Neuronal stem cell (in vitro differentiated cells): ENCODE measurements around the gene KIF26B.
A peak's percentile ranks its signal among the peaks of the same experiment; 100 is the strongest.

ENCODE experiments used
- DNase-seq: peaks from one replicate; pipeline ENCODE4 v3.0.0-alpha.2; 2013; ENCODE audit warnings: low spot score
- H2AFZ ChIP-seq: one replicate; pipeline ENCODE4 v1.6.1; 2013; ENCODE audit warnings: mild to moderate bottlenecking, low read length, inconsistent platforms
- H2AK5ac ChIP-seq: 2 replicates; pipeline ENCODE4 v1.6.1; 2013; ENCODE audit warnings: low read depth, mild to moderate bottlenecking, inconsistent platforms, low read length, moderate library complexity, mixed read lengths
- H2BK120ac ChIP-seq: 2 replicates; pipeline ENCODE4 v1.6.1; 2013; ENCODE audit warnings: low read depth, mild to moderate bottlenecking, inconsistent platforms, low read length, moderate library complexity, mixed read lengths
- H2BK12ac ChIP-seq: one replicate; pipeline ENCODE4 v1.6.1; 2013; ENCODE audit warnings: low read length, inconsistent platforms
- H2BK15ac ChIP-seq: 2 replicates; pipeline ENCODE4 v1.6.1; 2013; ENCODE audit warnings: mild to moderate bottlenecking, low read length, inconsistent platforms, mixed read lengths
- H2BK5ac ChIP-seq: one replicate; pipeline ENCODE4 v1.6.1; 2013; ENCODE audit warnings: inconsistent platforms, mild to moderate bottlenecking, low read length, moderate library complexity
- H3K14ac ChIP-seq: one replicate; pipeline ENCODE4 v1.6.1; 2013; ENCODE audit warnings: low read length, inconsistent platforms
- H3K18ac ChIP-seq: 2 replicates; pipeline ENCODE4 v1.6.1; 2013; ENCODE audit warnings: low read length, inconsistent platforms
- H3K23ac ChIP-seq: 2 replicates; pipeline ENCODE4 v1.6.1; 2013; ENCODE audit warnings: low read depth, mild to moderate bottlenecking, mixed read lengths, low read length, inconsistent platforms; ENCODE audit not compliant: poor library complexity
- H3K27ac ChIP-seq: replicated peaks from 3 replicates; pipeline ENCODE4 v1.5.1; 2013; ENCODE audit warnings: low read length, inconsistent platforms
- H3K27me3 ChIP-seq, 3 experiments: 2 replicates each; pipeline ENCODE4 v1.6.1; 2013; ENCODE audit warnings: low read length in 3 of 3, mild to moderate bottlenecking in 2 of 3, inconsistent platforms in 1 of 3, low read depth in 1 of 3, mixed read lengths in 1 of 3, moderate library complexity in 1 of 3; ENCODE audit not compliant: control insufficient read depth in 3 of 3, insufficient read depth in 3 of 3
- H3K36me3 ChIP-seq, 2 donors: replicated peaks in 1 of 2; 2 replicates each; pipeline ENCODE4 v1.6.1; 2013; ENCODE audit warnings: low read length in 2 of 2; ENCODE audit not compliant: control insufficient read depth in 2 of 2, insufficient read depth in 2 of 2
- H3K4ac ChIP-seq: 2 replicates; pipeline ENCODE4 v1.6.1; 2013; ENCODE audit warnings: inconsistent platforms, mild to moderate bottlenecking, low read length, moderate library complexity
- H3K4me1 ChIP-seq, 2 donors: 1 replicate in 1 of 2; 2 replicates in 1 of 2; pipeline ENCODE4 v1.6.1; 2013; ENCODE audit warnings: low read length in 2 of 2, low read depth in 1 of 2; ENCODE audit not compliant: control insufficient read depth in 2 of 2, insufficient read depth in 1 of 2
- H3K4me2 ChIP-seq: one replicate; pipeline ENCODE4 v1.6.1; 2013; ENCODE audit warnings: mild to moderate bottlenecking, low read length, inconsistent platforms; ENCODE audit not compliant: insufficient read depth, poor library complexity, severe bottlenecking
- H3K4me3 ChIP-seq, 2 donors: 2 replicates each; pipeline ENCODE4 v1.5.1; 2013; ENCODE audit warnings: low read length in 2 of 2, mild to moderate bottlenecking in 2 of 2, inconsistent platforms in 1 of 2, moderate library complexity in 1 of 2
- H3K79me1 ChIP-seq: one replicate; pipeline ENCODE4 v1.6.1; 2013; ENCODE audit warnings: low read depth, mild to moderate bottlenecking, inconsistent platforms, low read length, moderate library complexity
- H3K9ac ChIP-seq: one replicate; pipeline ENCODE4 v1.6.1; 2013; ENCODE audit warnings: mild to moderate bottlenecking, low read depth, low read length, inconsistent platforms; ENCODE audit not compliant: poor library complexity
- H3K9me3 ChIP-seq, 2 donors: replicated peaks in 1 of 2; 2 replicates each; pipeline versions ENCODE3 to v1.6.1; 2013; ENCODE audit warnings: low read length in 2 of 2, mild to moderate bottlenecking in 2 of 2, inconsistent platforms in 1 of 2, low read depth in 1 of 2, mixed read lengths in 1 of 2, moderate library complexity in 1 of 2; ENCODE audit not compliant: control insufficient read depth in 2 of 2, insufficient read depth in 1 of 2
- H4K8ac ChIP-seq: one replicate; pipeline ENCODE4 v1.6.1; 2013; ENCODE audit warnings: low read depth, mild to moderate bottlenecking, inconsistent platforms, low read length, moderate library complexity
- H4K91ac ChIP-seq: one replicate; pipeline ENCODE4 v1.6.1; 2013; ENCODE audit warnings: low read length, low read depth, mild to moderate bottlenecking, inconsistent platforms; ENCODE audit not compliant: poor library complexity
- WGBS, 2 donors: extraction: QIAGEN DNeasy Blood & Tissue Kit; methylation state at CpG; one replicate each; pipeline ENCODE4 v1.1.7; 2013; ENCODE audit warnings: missing lambda C conversion rate in 2 of 2, mixed read lengths in 1 of 2; ENCODE audit not compliant: insufficient read length in 2 of 2, insufficient replicate concordance in 1 of 2; ENCODE audit errors: extremely low coverage in 2 of 2; 5-methylcytosine and 5-hydroxymethylcytosine counted together

The KIF26B gene

DNA sequence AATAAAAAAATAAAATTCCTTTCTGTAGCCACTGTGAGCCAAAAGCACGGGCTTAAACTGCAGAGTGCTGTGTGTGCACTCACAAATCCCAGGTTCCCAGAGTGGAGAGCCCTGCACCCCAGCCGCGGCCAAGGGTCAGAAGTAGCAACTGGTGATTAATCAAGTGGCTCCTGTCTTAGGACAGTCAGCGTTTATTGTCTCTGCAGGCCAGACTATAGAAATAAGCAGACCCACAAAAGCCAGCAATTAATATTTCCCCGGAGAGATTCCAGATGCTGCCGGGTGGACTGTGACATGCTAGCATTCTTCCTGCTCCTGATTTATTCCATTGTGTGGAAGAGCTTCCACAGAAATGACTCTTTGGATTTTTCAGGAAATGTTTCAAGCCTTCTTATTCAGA, 412.2 kb downstream of the KIF26B start:
- no peak overlapping the region for H2BK120ac ChIP-seq
- no peak overlapping the region for H2AFZ ChIP-seq
- no peak overlapping the region for H3K9ac ChIP-seq
- H4K91ac ChIP-seq = no peak overlapping the region
- H3K9me3 ChIP-seq = peaks cover 0 to 9% of the 10 kb centered on the region in 2 donors
- no peaks in the 10 kb centered on the region for H3K79me1 ChIP-seq
- H3K4me2 ChIP-seq = no peak overlapping the region
- H3K4ac ChIP-seq = no peak overlapping the region
- no peak overlapping the region for H3K18ac ChIP-seq
- no peak overlapping the region for H3K27ac ChIP-seq
- no peak overlapping the region for H2AK5ac ChIP-seq
- no peak overlapping the region for H4K8ac ChIP-seq
- H3K36me3 ChIP-seq = no peaks in the 10 kb centered on the region
- H3K4me1 ChIP-seq = peaks cover 2 to 8% of the 10 kb centered on the region in 2 donors
- H3K23ac ChIP-seq = no peak overlapping the region
- WGBS, 2 donors = no CpG with 5 or more reads among the region's 6 CpGs
- no peak overlapping the region for H2BK5ac ChIP-seq
- no peak overlapping the region for H2BK12ac ChIP-seq
- DNase-seq = no peak
- no peak overlapping the region for H3K14ac ChIP-seq
- H3K4me3 ChIP-seq = no peak overlapping the region
- peak overlapping the region; percentile 25 for H2BK15ac ChIP-seq
- H3K27me3 ChIP-seq = peaks cover 0 to 14% (median 0%) of the 10 kb centered on the region in 3 experiments

DNA sequence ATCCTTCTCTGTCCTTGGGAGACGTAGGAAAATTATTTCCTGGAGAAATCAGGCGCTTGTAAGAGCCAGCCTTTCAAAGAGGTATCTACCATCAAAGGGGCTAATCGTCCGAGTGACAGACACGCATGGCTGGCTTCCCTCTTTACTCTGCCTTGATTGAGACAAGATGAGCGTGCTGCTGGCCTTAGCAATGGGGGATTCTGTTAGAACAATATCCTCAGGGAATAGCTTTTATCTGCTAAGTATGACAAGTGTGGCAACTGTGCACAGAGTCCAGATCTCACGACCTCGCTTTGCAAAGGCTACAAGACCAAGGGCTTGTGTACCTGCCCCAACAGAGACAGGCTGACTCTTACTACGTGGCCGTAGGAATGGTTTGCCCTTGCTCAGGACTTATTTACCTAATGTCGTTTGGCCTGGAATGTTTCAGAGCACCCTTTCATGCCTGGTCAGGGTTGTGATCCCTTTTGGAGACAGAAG, 417.1 kb downstream of the KIF26B start:
- no peaks in the 10 kb centered on the region for H3K9me3 ChIP-seq
- DNase-seq = peak; percentile 24
- no peak overlapping the region for H3K14ac ChIP-seq
- no CpG with 5 or more reads among the region's 11 CpGs for WGBS, 2 donors
- H4K8ac ChIP-seq = no peak overlapping the region
- no peak overlapping the region for H3K4ac ChIP-seq
- no peak overlapping the region for H2BK120ac ChIP-seq
- no peak overlapping the region for H3K4me3 ChIP-seq
- H2AFZ ChIP-seq = no peak overlapping the region
- H2BK5ac ChIP-seq = no peak overlapping the region
- peaks cover 0 to 21% (median 0%) of the 10 kb centered on the region in 3 experiments for H3K27me3 ChIP-seq
- no peak overlapping the region for H3K9ac ChIP-seq
- no peak overlapping the region for H4K91ac ChIP-seq
- no peak overlapping the region for H3K4me2 ChIP-seq
- no peak overlapping the region for H2AK5ac ChIP-seq
- no peaks in the 10 kb centered on the region for H3K79me1 ChIP-seq
- H2BK15ac ChIP-seq = no peak overlapping the region
- H3K36me3 ChIP-seq = no peaks in the 10 kb centered on the region
- H3K18ac ChIP-seq = no peak overlapping the region
- no peak overlapping the region for H2BK12ac ChIP-seq
- H3K27ac ChIP-seq = peak overlapping the region; percentile 30
- H3K4me1 ChIP-seq = peaks cover 8 to 20% of the 10 kb centered on the region in 2 donors
- no peak overlapping the region for H3K23ac ChIP-seq

DNA sequence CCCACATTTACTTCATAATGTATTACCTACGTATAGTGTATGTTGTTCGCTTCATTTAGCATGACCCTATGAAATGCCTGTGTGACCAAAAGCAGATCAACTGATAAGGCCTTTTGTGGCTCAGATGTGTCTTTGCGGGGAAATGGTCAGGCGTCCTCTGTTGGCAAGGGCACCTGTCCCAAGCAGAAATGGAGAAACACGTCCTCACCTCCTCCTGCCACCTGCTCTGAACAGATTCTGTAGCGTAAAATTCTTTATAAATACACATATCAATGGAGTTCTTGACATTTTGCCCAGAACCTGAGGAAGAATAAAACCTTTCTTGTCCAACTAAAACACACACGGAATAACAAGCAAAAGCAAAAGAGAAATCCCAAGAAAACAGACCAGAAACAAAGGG, 417.9 kb downstream of the KIF26B start:
- no peak overlapping the region for H4K8ac ChIP-seq
- H4K91ac ChIP-seq = no peak overlapping the region
- no peak overlapping the region for H2AK5ac ChIP-seq
- peaks cover 0 to 3% of the 10 kb centered on the region in 2 donors for H3K36me3 ChIP-seq
- no peak overlapping the region for H3K9ac ChIP-seq
- no peak overlapping the region for H3K14ac ChIP-seq
- no peak overlapping the region for H3K23ac ChIP-seq
- no peak overlapping the region for H2AFZ ChIP-seq
- DNase-seq = no peak
- no peak overlapping the region for H2BK120ac ChIP-seq
- no peak overlapping the region for H3K27ac ChIP-seq
- H3K4me3 ChIP-seq = no peak overlapping the region
- peaks cover 0 to 21% (median 0%) of the 10 kb centered on the region in 3 experiments for H3K27me3 ChIP-seq
- H3K18ac ChIP-seq = no peak overlapping the region
- H2BK15ac ChIP-seq = no peak overlapping the region
- WGBS, 2 donors = no CpG with 5 or more reads among the region's 7 CpGs
- H3K79me1 ChIP-seq = no peaks in the 10 kb centered on the region
- no peak overlapping the region for H2BK12ac ChIP-seq
- H3K4me2 ChIP-seq = no peak overlapping the region
- peaks cover 8 to 20% of the 10 kb centered on the region in 2 donors for H3K4me1 ChIP-seq
- no peak overlapping the region for H3K4ac ChIP-seq
- no peak overlapping the region for H2BK5ac ChIP-seq
- H3K9me3 ChIP-seq = no peaks in the 10 kb centered on the region

DNA sequence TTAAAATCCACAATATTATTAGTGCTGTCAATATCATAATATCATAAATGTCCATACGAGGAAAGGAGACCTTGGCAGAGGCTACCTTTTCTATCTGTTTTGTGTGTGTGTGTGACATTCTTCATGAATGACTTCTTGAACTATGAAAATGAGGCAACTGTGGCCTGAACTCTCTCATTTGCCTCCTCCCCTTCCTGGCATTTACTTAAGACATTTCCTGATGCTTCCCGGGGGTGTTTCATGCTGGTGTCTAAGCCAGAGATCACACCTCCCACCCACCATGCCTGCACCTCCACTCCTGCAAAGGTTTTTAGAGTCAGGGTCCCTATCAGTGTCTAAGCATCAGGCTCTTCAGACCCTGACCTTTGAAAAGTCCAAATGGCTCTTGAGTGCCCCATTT, 420.9 kb downstream of the KIF26B start:
- Histone ChIP-seq H3K23ac (no peak overlapping the region), H2BK120ac (no peak overlapping the region), H3K36me3 (peaks cover 0 to 3% of the 10 kb centered on the region in 2 donors), H4K8ac (no peak overlapping the region), H3K18ac (no peak overlapping the region), H2BK12ac (no peak overlapping the region), H3K4ac (no peak overlapping the region), H3K4me1 (peaks cover 8 to 20% of the 10 kb centered on the region in 2 donors), H3K9ac (no peak overlapping the region), H3K27me3 (peaks cover 0 to 12% (median 0%) of the 10 kb centered on the region in 3 experiments), H2AFZ (no peak overlapping the region), H2BK5ac (no peak overlapping the region), H3K4me3 (no peak overlapping the region), H3K9me3 (no peaks in the 10 kb centered on the region), H2BK15ac (no peak overlapping the region), H3K79me1 (no peaks in the 10 kb centered on the region), H3K27ac (no peak overlapping the region), H4K91ac (no peak overlapping the region), H3K14ac (no peak overlapping the region), H2AK5ac (no peak overlapping the region), H3K4me2 (no peak overlapping the region)
- no CpG with 5 or more reads among the region's 2 CpGs for WGBS, 2 donors
- DNase-seq = no peak
